BJ (cell line): ENCODE data around the gene IRAG1. TPM values are rescaled to one million over a fixed set of nuclear protein-coding genes. Genes with fewer than 3 reads are reported as not detected.
A peak's percentile ranks its signal among the peaks of the same experiment; 100 is the strongest.

Source experiments
- CTCF ChIA-PET: fragments of 350-600 bp; formaldehyde crosslinking; extraction: SDS; loops from one replicate; lab custom pipeline; 2021; ENCODE audit warnings: antibody characterized with exemption, inconsistent platforms; lab: Yijun Ruan, JAX
- POLR2A ChIA-PET: fragments of 300-600 bp; sonication (Branson Sonifier 250); formaldehyde crosslinking; extraction: SDS; loops from one replicate; lab custom pipeline; 2021; ENCODE audit warnings: antibody characterized with exemption; lab: Charles Lee
- DNase-seq: peaks from one replicate; pipeline ENCODE4 v3.0.0-alpha.2; 2011; ENCODE audit warnings: low read depth
- H3K27me3 ChIP-seq: 2 replicates; pipeline ENCODE4 v1.6.0; 2011; ENCODE audit warnings: low read length; ENCODE audit not compliant: control insufficient read depth, insufficient read depth
- H3K36me3 ChIP-seq: 2 replicates; pipeline ENCODE4 v1.5.1; 2011; ENCODE audit warnings: low read length; ENCODE audit not compliant: control insufficient read depth, insufficient read depth
- H3K4me3 ChIP-seq: 2 replicates; pipeline ENCODE4 v1.5.1; 2011; ENCODE audit warnings: low read depth, mild to moderate bottlenecking, control low read depth, low read length
- CTCF ChIP-seq: IDR thresholded peaks from 2 replicates; pipeline ENCODE4 v1.5.1; 2011; ENCODE audit warnings: low read depth, mild to moderate bottlenecking, control low read depth, inconsistent platforms, low read length, moderate library complexity; ENCODE audit not compliant: insufficient read depth
- polyA plus RNA-seq: library from polyadenylated mRNA; depleted of rRNA; stranded (reverse); fragments of >200 nt; gene quantifications from 2 replicates; pipeline ENCODE4 v1.2.3, GENCODE V29; 2011

IRAG1 gene
- polyA plus RNA-seq, 1 experiment: 82.4 TPM

GRCh38 chr11:10655227-10655626 lies 38.3 kb downstream of the IRAG1 start:
- ChIA-PET CTCF (interaction anchor here (0.6 to 3.3 kb wide), 13 partner anchors 8 to 249 kb away, joined by 3 to 18 read pairs (median 7); partner anchors contain the start of genes IRAG1 and RNF141), POLR2A (interaction anchor here (0.6 to 0.7 kb wide), 2 partner anchors 14 to 20 kb away, joined by 3 to 6 read pairs; no protein-coding TSS in a partner anchor)
- peaks cover 8% of the 10 kb centered on the region; the same call in 1 of the 2 replicates for H3K36me3 ChIP-seq
- no peaks in the 10 kb centered on the region for H3K27me3 ChIP-seq
- TF ChIP-seq CTCF: no peak
- DNase-seq: no peak
- no peak overlapping the region for H3K4me3 ChIP-seq

DNA sequence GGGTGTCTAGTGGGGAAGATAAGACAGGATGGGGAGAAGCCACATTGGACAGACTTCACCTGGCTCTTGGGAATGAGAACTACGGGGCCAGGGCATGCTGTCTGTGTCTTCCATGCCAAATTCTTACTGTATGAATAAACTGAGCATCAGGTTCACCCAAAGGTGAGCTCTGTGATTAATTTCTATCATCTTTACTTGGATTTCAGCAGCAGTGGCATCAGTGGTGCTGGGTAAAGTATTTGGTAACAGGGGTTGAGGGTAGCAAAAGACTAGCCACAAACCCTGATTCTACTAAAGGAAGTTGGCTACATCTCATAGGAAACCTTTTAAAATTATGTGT lies 38.8 kb downstream of the IRAG1 start:
- no peak for TF ChIP-seq CTCF
- Histone ChIP-seq H3K27me3 (no peaks in the 10 kb centered on the region), H3K36me3 (peaks cover 8% of the 10 kb centered on the region; the same call in 1 of the 2 replicates), H3K4me3 (no peak overlapping the region)
- ChIA-PET POLR2A (interaction anchor here (0.7 kb wide), 1 partner anchor 20 kb away, joined by 6 read pairs; no protein-coding TSS in a partner anchor), CTCF (interaction anchor here (0.6 to 3.3 kb wide), 16 partner anchors 9 to 322 kb away, joined by 3 to 18 read pairs (median 4); partner anchors contain the start of gene IRAG1)
- DNase-seq: no peak

DNA sequence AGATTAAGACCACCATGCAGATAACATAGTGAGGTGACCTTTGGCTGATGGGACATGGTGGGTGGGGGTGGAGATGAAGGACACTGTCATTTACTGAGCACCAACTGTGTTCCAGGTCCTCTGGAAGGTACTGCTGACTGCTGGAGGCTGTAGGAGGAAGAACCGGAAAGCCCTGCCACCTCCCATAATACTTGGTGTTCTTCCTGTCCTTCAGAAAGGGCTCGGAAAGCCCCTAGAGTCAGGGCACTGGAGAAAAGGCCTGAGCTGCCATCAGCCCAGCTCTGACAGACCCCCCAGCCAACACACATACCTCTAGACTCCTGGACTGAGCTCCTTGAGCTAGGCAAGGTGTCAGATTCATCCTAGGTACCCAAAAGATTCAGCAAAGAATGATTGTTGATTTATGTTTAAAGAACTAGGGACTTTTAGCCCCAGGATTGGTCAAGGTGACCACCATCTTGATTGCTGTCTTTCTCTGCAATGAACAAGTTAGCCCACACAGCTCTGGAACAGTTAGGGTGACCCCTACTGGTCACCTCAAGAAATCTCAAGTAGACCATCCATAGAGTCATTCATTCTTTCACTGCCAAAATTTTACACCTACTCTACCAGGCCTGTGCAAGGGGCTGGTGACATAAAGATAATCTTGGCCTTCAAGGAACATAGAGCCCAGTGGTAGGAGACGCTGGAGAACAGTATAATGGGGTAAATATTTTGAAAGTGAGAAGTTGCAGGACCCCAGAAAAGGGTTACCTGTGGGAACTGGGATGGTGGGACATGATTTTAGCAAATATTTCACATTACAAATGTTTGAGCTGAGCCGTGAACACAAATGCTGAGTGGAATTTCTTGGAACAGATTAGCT lies 39.4 kb downstream of the IRAG1 start:
- DNase-seq: no peak
- peaks cover 8% of the 10 kb centered on the region; the same call in 1 of the 2 replicates for H3K36me3 ChIP-seq
- CTCF ChIA-PET: interaction anchor here (0.6 to 3.3 kb wide), 20 partner anchors 10 to 321 kb away, joined by 3 to 18 read pairs (median 4); partner anchors contain the start of gene IRAG1
- TF ChIP-seq CTCF: peak; percentile 60
- no peak overlapping the region for H3K4me3 ChIP-seq
- no peaks in the 10 kb centered on the region for H3K27me3 ChIP-seq
- POLR2A ChIA-PET: interaction anchor here (0.7 kb wide), 1 partner anchor 21 kb away, joined by 6 read pairs; no protein-coding TSS in a partner anchor

DNA sequence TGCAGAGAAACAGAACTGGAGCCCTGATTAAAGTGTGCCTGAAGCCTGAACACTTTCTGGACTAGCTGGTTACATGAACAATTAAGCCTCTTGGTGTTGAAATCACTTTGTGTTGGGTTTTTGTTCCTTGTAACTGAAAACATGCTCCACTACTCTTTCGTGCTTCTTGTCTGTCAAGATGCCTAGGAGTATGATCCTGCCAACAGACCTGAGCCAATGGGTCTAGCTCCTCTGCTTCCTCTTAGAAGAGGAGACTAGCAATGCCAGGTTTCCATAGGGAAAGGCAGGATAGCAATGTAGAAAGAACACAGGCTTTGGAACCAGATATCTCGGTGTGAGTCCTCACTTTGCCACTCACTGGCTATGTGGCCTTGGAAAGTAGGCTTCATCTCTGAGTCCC lies 40.3 kb downstream of the IRAG1 start:
- Histone ChIP-seq H3K4me3 (no peak overlapping the region), H3K36me3 (peaks cover 7% of the 10 kb centered on the region), H3K27me3 (no peaks in the 10 kb centered on the region)
- ChIA-PET CTCF (interaction anchor here (0.6 to 2.6 kb wide), 8 partner anchors 11 to 301 kb away, joined by 3 to 13 read pairs (median 4); no protein-coding TSS in a partner anchor), POLR2A (no interaction called here)
- no peak for TF ChIP-seq CTCF
- DNase-seq: no peak
